Ishikawa (cell line): Measurements from ENCODE around the gene PRXL2B.

Experiments
- CEBPB ChIP-seq: IDR thresholded peaks from 2 replicates; pipeline ENCODE4 v1.6.1; 2012
- CREB1 ChIP-seq: IDR thresholded peaks from 2 replicates; pipeline ENCODE4 v1.6.1; 2012; ENCODE audit warnings: low read depth
- EGR1 ChIP-seq: IDR thresholded peaks from 2 replicates; pipeline ENCODE4 v1.6.1; 2012
- EP300 ChIP-seq: IDR thresholded peaks from 2 replicates; pipeline ENCODE4 v1.6.1; 2012; ENCODE audit warnings: borderline replicate concordance
- FOXM1 ChIP-seq: IDR thresholded peaks from 2 replicates; pipeline ENCODE4 v1.6.1; 2012; ENCODE audit warnings: low read depth, borderline replicate concordance
- NFIC ChIP-seq: IDR thresholded peaks from 2 replicates; pipeline ENCODE4 v1.6.1; 2012
- RAD21 ChIP-seq: IDR thresholded peaks from 2 replicates; pipeline ENCODE4 v1.6.1; 2012; ENCODE audit warnings: low read depth
- TAF1 ChIP-seq: IDR thresholded peaks from 2 replicates; pipeline ENCODE4 v1.6.1; 2012; ENCODE audit warnings: low read depth, mild to moderate bottlenecking
- TCF12 ChIP-seq: IDR thresholded peaks from 2 replicates; pipeline ENCODE4 v1.6.1; 2012; ENCODE audit warnings: low read depth
- TEAD4 ChIP-seq: IDR thresholded peaks from 2 replicates; pipeline ENCODE4 v1.6.1; 2012
- YY1 ChIP-seq: IDR thresholded peaks from 2 replicates; pipeline ENCODE4 v1.6.1; 2012; ENCODE audit warnings: low read depth
- ZBTB7A ChIP-seq: IDR thresholded peaks from 2 replicates; pipeline ENCODE4 v1.6.1; 2012; ENCODE audit warnings: low read depth
- TF ChIP-seq, protein P1 (sequence below): IDR thresholded peaks from 2 replicates; pipeline ENCODE4 v1.6.1; 2012
- TF ChIP-seq, protein P2 (sequence below): IDR thresholded peaks from 2 replicates; pipeline ENCODE4 v1.6.1; 2012
- TF ChIP-seq, protein P3 (sequence below): IDR thresholded peaks from 2 replicates; pipeline ENCODE4 v1.6.1; 2012; ENCODE audit warnings: low read depth, mild to moderate bottlenecking

The PRXL2B gene

DNA sequence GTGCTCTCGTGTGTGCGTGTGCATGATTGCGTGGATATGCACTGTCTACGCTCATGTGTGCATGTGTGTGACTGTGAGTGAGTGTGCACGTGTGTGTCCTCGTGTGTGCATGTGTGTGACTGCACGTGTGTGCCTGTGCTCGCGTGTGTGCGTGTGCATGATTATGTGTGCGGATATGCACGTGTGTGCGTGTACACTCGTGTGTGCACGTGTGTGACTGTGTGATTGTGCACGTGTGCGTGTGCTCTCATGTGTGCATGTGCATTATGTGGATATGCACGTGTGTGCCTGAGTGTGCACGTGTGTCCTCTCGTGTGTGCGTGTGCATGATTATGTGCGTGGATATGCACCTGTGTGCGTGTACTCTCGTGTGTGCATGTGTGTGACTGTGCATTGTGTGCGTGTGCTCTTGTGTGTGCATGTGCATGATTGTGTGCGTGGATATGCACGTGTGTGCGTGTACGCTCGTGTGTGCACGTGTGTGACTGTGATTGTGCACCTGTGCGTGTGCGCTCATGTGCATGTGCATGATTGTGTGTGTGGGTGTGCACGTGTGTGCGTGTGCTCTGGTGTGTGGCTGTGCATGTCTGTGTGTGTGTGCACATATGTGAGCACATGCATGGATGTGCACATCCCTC, 44.0 kb downstream of the PRXL2B start:
- no peak for TF ChIP-seq EGR1
- TF ChIP-seq, protein P1, sequence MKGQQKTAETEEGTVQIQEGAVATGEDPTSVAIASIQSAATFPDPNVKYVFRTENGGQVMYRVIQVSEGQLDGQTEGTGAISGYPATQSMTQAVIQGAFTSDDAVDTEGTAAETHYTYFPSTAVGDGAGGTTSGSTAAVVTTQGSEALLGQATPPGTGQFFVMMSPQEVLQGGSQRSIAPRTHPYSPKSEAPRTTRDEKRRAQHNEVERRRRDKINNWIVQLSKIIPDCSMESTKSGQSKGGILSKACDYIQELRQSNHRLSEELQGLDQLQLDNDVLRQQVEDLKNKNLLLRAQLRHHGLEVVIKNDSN = no peak
- TF ChIP-seq CREB1 = no peak
- TF ChIP-seq TAF1 = no peak
- no peak for TF ChIP-seq YY1
- no peak for TF ChIP-seq TCF12
- no peak for TF ChIP-seq NFIC
- TF ChIP-seq EP300 = no peak
- TF ChIP-seq FOXM1 = no peak
- TF ChIP-seq CEBPB = no peak
- TF ChIP-seq TEAD4 = no peak
- no peak for TF ChIP-seq RAD21
- TF ChIP-seq ZBTB7A = no peak
- TF ChIP-seq, protein P2, sequence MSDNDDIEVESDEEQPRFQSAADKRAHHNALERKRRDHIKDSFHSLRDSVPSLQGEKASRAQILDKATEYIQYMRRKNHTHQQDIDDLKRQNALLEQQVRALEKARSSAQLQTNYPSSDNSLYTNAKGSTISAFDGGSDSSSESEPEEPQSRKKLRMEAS = no peak
- TF ChIP-seq, protein P3, sequence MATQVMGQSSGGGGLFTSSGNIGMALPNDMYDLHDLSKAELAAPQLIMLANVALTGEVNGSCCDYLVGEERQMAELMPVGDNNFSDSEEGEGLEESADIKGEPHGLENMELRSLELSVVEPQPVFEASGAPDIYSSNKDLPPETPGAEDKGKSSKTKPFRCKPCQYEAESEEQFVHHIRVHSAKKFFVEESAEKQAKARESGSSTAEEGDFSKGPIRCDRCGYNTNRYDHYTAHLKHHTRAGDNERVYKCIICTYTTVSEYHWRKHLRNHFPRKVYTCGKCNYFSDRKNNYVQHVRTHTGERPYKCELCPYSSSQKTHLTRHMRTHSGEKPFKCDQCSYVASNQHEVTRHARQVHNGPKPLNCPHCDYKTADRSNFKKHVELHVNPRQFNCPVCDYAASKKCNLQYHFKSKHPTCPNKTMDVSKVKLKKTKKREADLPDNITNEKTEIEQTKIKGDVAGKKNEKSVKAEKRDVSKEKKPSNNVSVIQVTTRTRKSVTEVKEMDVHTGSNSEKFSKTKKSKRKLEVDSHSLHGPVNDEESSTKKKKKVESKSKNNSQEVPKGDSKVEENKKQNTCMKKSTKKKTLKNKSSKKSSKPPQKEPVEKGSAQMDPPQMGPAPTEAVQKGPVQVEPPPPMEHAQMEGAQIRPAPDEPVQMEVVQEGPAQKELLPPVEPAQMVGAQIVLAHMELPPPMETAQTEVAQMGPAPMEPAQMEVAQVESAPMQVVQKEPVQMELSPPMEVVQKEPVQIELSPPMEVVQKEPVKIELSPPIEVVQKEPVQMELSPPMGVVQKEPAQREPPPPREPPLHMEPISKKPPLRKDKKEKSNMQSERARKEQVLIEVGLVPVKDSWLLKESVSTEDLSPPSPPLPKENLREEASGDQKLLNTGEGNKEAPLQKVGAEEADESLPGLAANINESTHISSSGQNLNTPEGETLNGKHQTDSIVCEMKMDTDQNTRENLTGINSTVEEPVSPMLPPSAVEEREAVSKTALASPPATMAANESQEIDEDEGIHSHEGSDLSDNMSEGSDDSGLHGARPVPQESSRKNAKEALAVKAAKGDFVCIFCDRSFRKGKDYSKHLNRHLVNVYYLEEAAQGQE = no peak

DNA sequence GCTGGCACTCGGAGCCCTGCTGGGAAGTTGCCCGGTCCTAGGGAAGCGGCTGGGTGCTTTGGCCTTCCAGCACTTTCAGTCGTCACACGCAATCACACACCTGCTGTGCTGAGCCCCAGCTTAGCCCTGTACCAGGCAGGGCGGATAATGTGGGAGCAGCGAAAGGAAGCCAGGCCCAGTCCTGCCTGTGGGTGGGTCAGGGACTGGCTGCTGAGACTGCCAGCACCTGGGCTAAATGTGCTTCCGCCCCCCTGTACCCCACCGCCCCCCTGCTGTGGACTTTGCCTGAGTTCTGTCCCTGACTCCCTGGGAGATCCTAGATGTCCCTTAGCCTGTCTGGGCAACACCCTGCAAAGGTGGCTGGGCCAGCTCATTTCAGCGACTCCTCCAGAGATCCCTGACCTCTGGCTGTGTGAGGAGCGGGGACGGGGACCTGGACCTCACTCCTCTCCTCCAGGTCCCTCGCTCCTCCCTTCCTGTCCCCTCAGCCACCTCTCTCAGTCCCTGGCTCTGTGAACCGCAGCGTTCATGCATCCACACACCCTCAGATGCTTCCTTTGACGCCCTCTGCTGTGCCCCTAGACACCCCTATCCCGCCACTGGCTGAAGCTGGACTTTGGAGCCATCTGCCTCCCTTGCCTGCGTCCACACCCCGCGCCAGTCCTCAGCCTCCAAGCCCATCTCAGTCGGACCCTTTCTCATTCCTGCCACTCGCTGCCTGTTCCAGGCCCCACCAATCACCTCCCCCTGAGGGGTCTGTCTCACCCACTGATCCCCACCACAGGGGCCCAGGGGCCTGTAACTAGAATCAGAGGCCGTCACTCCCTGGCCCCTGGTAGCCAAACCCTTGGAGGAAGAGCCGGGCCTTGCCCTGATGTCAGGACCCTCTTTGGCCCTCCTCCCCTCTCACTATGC, 44.8 kb downstream of the PRXL2B start:
- TF ChIP-seq YY1 = no peak
- no peak for TF ChIP-seq TEAD4
- TF ChIP-seq TAF1 = no peak
- TF ChIP-seq, protein P2 = no peak
- TF ChIP-seq, protein P1 = no peak
- no peak for TF ChIP-seq EP300
- TF ChIP-seq ZBTB7A = no peak
- no peak for TF ChIP-seq RAD21
- no peak for TF ChIP-seq FOXM1
- no peak for TF ChIP-seq CREB1
- no peak for TF ChIP-seq TCF12
- no peak for TF ChIP-seq NFIC
- TF ChIP-seq, protein P3 = no peak
- TF ChIP-seq EGR1 = no peak
- TF ChIP-seq CEBPB = no peak

DNA sequence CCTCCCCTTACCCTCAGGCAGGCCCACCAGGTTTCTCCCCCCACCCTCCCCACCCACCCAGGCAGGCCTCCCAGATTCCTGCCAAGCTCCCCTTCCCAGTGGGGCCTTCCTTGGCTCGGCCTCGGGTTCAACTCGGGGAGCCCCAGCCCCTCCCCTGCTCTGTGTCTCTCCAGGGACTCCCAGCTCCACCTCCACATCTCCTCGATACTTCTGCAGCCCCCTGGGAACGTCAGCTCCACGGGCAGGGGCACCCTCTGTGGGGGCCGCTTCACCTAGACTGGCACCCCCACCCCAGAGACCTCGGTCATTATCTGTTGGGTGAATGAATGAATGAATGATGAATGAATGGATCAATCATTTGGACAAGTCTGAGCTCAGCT, 45.5 kb downstream of the PRXL2B start:
- TF ChIP-seq RAD21 (no peak), EP300 (no peak), CREB1 (no peak), FOXM1 (no peak), TEAD4 (no peak), TAF1 (no peak), NFIC (no peak), EGR1 (no peak), CEBPB (no peak), ZBTB7A (no peak)
- TF ChIP-seq, protein P1 = no peak
- TF ChIP-seq, protein P2 = no peak
- TF ChIP-seq, protein P3 = no peak
